Measurements from ENCODE around the gene KLK3. TPM values are rescaled to one million over a fixed set of nuclear protein-coding genes. Genes with fewer than 3 reads are reported as not detected.

Gene KLK3
- polyA plus RNA-seq, 2 of the 4 experiments (the other 2 are of a cell fraction): not detected

- WGBS (ENCODE audit: missing lambda C conversion rate): 35% methylated on average over 4 of the region's 4 CpGs
Measured at GRCh38 chr19:50902640-50903039, 47.9 kb downstream of the KLK3 start.

GRCh38 chr19:50906217-50906616 is 51.5 kb downstream of the KLK3 start:
- FAIRE-seq (no peak), DNase-seq (ENCODE audit: low read depth in 1 of 2, low spot score in 1 of 2) (peak; percentile 39 to 56), ATAC-seq (0 out of 6 replicates have a peak, but pooled peaks of 1 of the 2 experiments have one; percentile 26)
- no peaks in the 10 kb centered on the region for H3K4me1 ChIP-seq
- no peak overlapping the region for H3K4me3 ChIP-seq
- CTCF ChIA-PET: interaction anchor here (0.6 to 2.2 kb wide), 14 partner anchors 9 to 341 kb away, joined by 3 to 21 read pairs (median 4); partner anchors contain the start of gene KLK3
- POLR2A ChIA-PET: no interaction called here
- H3K27ac ChIP-seq: no peak overlapping the region
- H3K4me2 ChIP-seq: no peak overlapping the region
- WGBS (ENCODE audit: missing lambda C conversion rate): 3% methylated on average over 5 of the region's 5 CpGs
- TF ChIP-seq SMC3 (IDR thresholded peaks at IDR 0.05) (peak; percentile 23; the same call in 2 of the 3 replicates), RAD21 (conservative IDR thresholded peaks at IDR 0.05 in 1 of 2, IDR thresholded peaks at IDR 0.05 in 1 of 2) (peak; percentile 16 to 49; a peak in 2 of 5 replicates), CTCF (IDR thresholded peaks at IDR 0.05) (peak; percentile 45), MYC (IDR thresholded peaks at IDR 0.05; ENCODE audit: borderline replicate concordance, low read length) (no peak)
- H3K9me3 ChIP-seq: no peaks in the 10 kb centered on the region

More at GRCh38 chr19:50902640-50903039, 47.9 kb downstream of the KLK3 start:
- DNase-seq (ENCODE audit: low read depth in 1 of 2, low spot score in 1 of 2): no peak
- ChIA-PET POLR2A (no interaction called here), CTCF (interaction anchor here (1.4 kb wide), 1 partner anchor 19 kb away, joined by 4 read pairs; no protein-coding TSS in a partner anchor)
- Histone ChIP-seq H3K4me1 (no peaks in the 10 kb centered on the region), H3K4me2 (no peak overlapping the region), H3K27ac (no peak overlapping the region), H3K4me3 (no peak overlapping the region), H3K9me3 (no peaks in the 10 kb centered on the region)
- TF ChIP-seq RCOR1 (IDR thresholded peaks at IDR 0.05; ENCODE audit: low read depth, low read length) (no peak), GATA3 (IDR thresholded peaks at IDR 0.05; ENCODE audit: borderline replicate concordance) (no peak)
- no peak for FAIRE-seq
- ATAC-seq: no peak

- ATAC-seq (no peak), DNase-seq (ENCODE audit: low read depth in 1 of 2, low spot score in 1 of 2) (no peak), FAIRE-seq (no peak)
- ChIA-PET CTCF (interaction anchor here (0.5 to 5.9 kb wide), 7 partner anchors 9 to 372 kb away, joined by 3 to 56 read pairs (median 3); no protein-coding TSS in a partner anchor), POLR2A (no interaction called here)
- Histone ChIP-seq H3K4me2 (no peak overlapping the region), H3K27ac (no peak overlapping the region), H3K4me1 (peaks cover 10% of the 10 kb centered on the region; the same call in 1 of the 3 replicates), H3K9me3 (no peaks in the 10 kb centered on the region), H3K4me3 (no peak overlapping the region)
- TF ChIP-seq CEBPB (IDR thresholded peaks at IDR 0.05) (no peak), MAZ (IDR thresholded peaks at IDR 0.05; ENCODE audit: borderline replicate concordance, low read depth, low read length) (no peak), HMGXB4 (CRISPR knock-in tag; IDR thresholded peaks at IDR 0.05; ENCODE audit: borderline replicate concordance) (no peak), ZSCAN20 (CRISPR knock-in tag; IDR thresholded peaks at IDR 0.05) (no peak), CHD2 (IDR thresholded peaks at IDR 0.05; ENCODE audit: low read length, partially characterized antibody) (no peak), ELK1 (IDR thresholded peaks at IDR 0.05; ENCODE audit: low read depth, low read length) (no peak), KDM5A (IDR thresholded peaks at IDR 0.05) (no peak), CHD4 (IDR thresholded peaks at IDR 0.05; ENCODE audit: borderline replicate concordance) (no peak), HDAC2 (IDR thresholded peaks at IDR 0.05) (no peak), REST (IDR thresholded peaks at IDR 0.05) (no peak), PHF8 (IDR thresholded peaks at IDR 0.05; ENCODE audit: borderline replicate concordance, low read depth) (no peak), FOSB (CRISPR knock-in tag; IDR thresholded peaks at IDR 0.05) (no peak), POLR2A (IDR thresholded peaks at IDR 0.05; ENCODE audit: low read length) (no peak), GATA3 (IDR thresholded peaks at IDR 0.05; ENCODE audit: borderline replicate concordance) (no peak), PBX3 (IDR thresholded peaks at IDR 0.05) (no peak), HOXB13 (CRISPR knock-in tag; IDR thresholded peaks at IDR 0.05; ENCODE audit: low read depth) (no peak), FOXS1 (CRISPR knock-in tag; IDR thresholded peaks at IDR 0.05) (no peak), MAX (IDR thresholded peaks at IDR 0.05) (no peak)
- 80% methylated on average over 25 of the region's 25 CpGs for WGBS (ENCODE audit: missing lambda C conversion rate)
Measured at GRCh38 chr19:50908336-50908735, 53.6 kb downstream of the KLK3 start.

All from A549 (cell line).